Measurements from ENCODE around the gene UBA6.

The UBA6 gene

GRCh38 chr4:67571975-67572374, 129.0 kb downstream of the UBA6 start:
- TF ChIP-seq, protein P1, sequence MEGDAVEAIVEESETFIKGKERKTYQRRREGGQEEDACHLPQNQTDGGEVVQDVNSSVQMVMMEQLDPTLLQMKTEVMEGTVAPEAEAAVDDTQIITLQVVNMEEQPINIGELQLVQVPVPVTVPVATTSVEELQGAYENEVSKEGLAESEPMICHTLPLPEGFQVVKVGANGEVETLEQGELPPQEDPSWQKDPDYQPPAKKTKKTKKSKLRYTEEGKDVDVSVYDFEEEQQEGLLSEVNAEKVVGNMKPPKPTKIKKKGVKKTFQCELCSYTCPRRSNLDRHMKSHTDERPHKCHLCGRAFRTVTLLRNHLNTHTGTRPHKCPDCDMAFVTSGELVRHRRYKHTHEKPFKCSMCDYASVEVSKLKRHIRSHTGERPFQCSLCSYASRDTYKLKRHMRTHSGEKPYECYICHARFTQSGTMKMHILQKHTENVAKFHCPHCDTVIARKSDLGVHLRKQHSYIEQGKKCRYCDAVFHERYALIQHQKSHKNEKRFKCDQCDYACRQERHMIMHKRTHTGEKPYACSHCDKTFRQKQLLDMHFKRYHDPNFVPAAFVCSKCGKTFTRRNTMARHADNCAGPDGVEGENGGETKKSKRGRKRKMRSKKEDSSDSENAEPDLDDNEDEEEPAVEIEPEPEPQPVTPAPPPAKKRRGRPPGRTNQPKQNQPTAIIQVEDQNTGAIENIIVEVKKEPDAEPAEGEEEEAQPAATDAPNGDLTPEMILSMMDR (IDR thresholded peaks at IDR 0.05) = no peak

GRCh38 chr4:67570537-67570936, 130.4 kb downstream of the UBA6 start:
- TF ChIP-seq, protein P1 (IDR thresholded peaks at IDR 0.05) = no peak

GRCh38 chr4:67568820-67569219, 132.1 kb downstream of the UBA6 start:
- TF ChIP-seq, protein P1 (IDR thresholded peaks at IDR 0.05) = no peak

DNA sequence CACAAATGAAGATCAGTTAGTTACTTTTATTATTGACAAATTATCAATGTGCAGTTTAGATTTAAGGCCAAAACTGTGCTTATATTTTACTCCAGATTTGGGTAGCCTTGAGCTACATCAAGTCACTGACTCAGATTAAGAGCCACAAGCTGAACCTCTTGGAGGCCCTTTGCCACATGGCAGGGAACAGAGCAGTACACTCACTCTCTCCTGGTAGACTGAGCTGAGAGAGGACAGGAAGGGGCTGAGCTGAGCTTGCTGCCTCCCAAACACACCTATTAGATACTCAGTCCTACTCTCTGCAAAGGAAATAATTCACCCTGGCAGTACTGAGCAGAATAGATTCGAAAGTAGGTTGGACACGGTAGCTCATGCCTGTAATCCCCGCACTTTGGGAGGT, 134.6 kb downstream of the UBA6 start:
- TF ChIP-seq, protein P1 (IDR thresholded peaks at IDR 0.05) = no peak

DNA sequence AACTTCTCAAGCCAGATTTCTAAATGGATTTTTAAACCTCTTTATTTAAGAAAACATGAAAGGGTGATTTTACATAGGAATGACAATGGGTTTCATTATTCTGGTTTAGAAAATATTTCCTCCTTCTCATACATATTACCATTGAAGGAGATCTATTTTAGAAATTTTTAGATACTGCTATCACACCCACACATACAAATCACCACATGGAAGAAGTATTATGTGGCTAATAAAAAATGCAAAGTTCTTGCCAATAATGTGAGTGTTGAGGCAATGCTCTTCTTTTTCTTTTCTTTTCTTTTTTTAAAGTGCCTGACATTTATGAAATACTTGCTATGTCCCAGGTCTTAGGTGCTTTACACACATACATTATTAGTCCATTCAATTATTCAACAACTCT, 135.7 kb downstream of the UBA6 start:
- TF ChIP-seq, protein P1 (IDR thresholded peaks at IDR 0.05) = no peak

All from LNCAP (cell line).